NCI-H2029 treated with DMSO at 0.1 percent for 48 hours (cell line): ENCODE results near the gene NOC3L.

Experiments used
- DNase-seq: peaks from one replicate; lab custom pipeline; 2025; lab: John Stamatoyannopoulos, UW

The NOC3L gene

GRCh38 chr10:94300042-94300441 lies 62.7 kb downstream of the NOC3L start:
- DNase-seq, result no peak

- DNase-seq, result no peak
Observed at GRCh38 chr10:94299417-94299816, 63.3 kb downstream of the NOC3L start.

- DNase-seq, result no peak
Observed at GRCh38 chr10:94294168-94294567, 68.6 kb downstream of the NOC3L start.

- DNase-seq, result no peak
Observed at GRCh38 chr10:94293354-94293753, 69.4 kb downstream of the NOC3L start.

GRCh38 chr10:94292434-94293090 lies 70.2 kb downstream of the NOC3L start:
- DNase-seq, result no peak

- no peak for DNase-seq
Observed at GRCh38 chr10:94288361-94289101, 74.2 kb downstream of the NOC3L start.

- DNase-seq, result no peak
Observed at GRCh38 chr10:94287336-94287735, 75.4 kb downstream of the NOC3L start.

GRCh38 chr10:94286901-94287300 lies 75.8 kb downstream of the NOC3L start:
- DNase-seq, result no peak

- no peak for DNase-seq
Observed at GRCh38 chr10:94285271-94285670, 77.5 kb downstream of the NOC3L start.
